HUES6 (cell line): ENCODE results near the gene RNASEH2A.
A peak's percentile ranks its signal among the peaks of the same experiment; 100 is the strongest.

Source experiments
- H3K27ac ChIP-seq: 2 replicates; pipeline ENCODE4 v1.7.0; 2013; ENCODE audit warnings: low read depth, mild to moderate bottlenecking, low read length, inconsistent platforms
- H3K27me3 ChIP-seq: 2 replicates; pipeline ENCODE4 v1.6.1; 2013; ENCODE audit warnings: low read length; ENCODE audit not compliant: control insufficient read depth, insufficient read depth
- H3K36me3 ChIP-seq: 2 replicates; pipeline ENCODE4 v1.6.1; 2013; ENCODE audit warnings: low read length; ENCODE audit not compliant: control insufficient read depth, insufficient read depth
- H3K4me1 ChIP-seq: 2 replicates; pipeline ENCODE4 v1.6.1; 2013; ENCODE audit warnings: low read length; ENCODE audit not compliant: control insufficient read depth, insufficient read depth
- H3K4me3 ChIP-seq: 2 replicates; pipeline ENCODE4 v1.5.1; 2013; ENCODE audit warnings: low read depth, low read length
- H3K9ac ChIP-seq: one replicate; pipeline ENCODE4 v1.6.1; 2013; ENCODE audit warnings: mild to moderate bottlenecking, low read length
- H3K9me3 ChIP-seq: 2 replicates; pipeline ENCODE4 v1.6.1; 2013; ENCODE audit warnings: low read depth, low read length; ENCODE audit not compliant: control insufficient read depth, insufficient read depth

Gene RNASEH2A

DNA sequence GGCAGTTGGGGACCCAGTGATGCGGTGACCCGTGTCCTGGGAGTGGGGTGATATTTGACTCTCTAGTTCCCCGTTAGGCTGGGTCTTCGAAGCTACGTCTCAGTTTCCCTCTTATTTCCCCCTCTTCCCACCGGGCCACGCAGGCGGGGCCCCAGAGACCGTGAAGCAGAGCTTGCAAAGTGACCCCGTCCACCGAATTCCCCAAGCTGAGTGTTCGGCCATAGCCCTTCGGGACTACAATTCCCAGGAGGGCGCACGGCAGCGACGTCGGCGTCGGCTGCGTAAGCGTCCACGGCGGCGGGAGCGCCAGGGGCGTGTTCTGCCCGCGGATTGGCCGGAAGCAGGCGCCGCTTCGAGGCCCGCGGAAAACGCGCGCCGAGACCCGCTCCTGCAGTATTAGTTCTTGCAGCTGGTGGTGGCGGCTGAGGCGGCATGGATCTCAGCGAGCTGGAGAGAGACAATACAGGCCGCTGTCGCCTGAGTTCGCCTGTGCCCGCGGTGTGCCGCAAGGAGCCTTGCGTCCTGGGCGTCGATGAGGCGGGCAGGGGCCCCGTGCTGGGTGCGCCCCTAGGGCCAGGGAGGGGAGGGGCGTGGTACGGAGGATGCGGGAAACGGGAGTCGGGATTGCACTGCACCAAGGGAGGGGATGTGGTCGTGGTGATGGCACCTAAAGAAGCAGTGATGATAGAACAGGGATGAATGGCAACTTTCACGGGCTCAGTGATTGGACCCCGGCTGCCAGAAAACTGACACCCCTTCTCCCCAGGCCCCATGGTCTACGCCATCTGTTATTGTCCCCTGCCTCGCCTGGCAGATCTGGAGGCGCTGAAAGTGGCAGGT is at the start of gene RNASEH2A:
Gene RNASEH2A (plus strand): TSS at position 343 of the 840 bp plus-strand sequence. CDS start 90 bp downstream, at position 433.
- no peaks in the 10 kb centered on the region for H3K9me3 ChIP-seq
- H3K36me3 ChIP-seq, result peaks cover 32% of the 10 kb centered on the region
- peak within 1 kb of the TSS; percentile 85 for H3K4me3 ChIP-seq
- H3K9ac ChIP-seq, result peak within 1 kb of the TSS; percentile 86
- H3K27me3 ChIP-seq, result peaks cover 6% of the 10 kb centered on the region
- H3K27ac ChIP-seq, result peak within 1 kb of the TSS; percentile 44; the same call in 1 of the 2 replicates
- peaks cover 10% of the 10 kb centered on the region for H3K4me1 ChIP-seq

DNA sequence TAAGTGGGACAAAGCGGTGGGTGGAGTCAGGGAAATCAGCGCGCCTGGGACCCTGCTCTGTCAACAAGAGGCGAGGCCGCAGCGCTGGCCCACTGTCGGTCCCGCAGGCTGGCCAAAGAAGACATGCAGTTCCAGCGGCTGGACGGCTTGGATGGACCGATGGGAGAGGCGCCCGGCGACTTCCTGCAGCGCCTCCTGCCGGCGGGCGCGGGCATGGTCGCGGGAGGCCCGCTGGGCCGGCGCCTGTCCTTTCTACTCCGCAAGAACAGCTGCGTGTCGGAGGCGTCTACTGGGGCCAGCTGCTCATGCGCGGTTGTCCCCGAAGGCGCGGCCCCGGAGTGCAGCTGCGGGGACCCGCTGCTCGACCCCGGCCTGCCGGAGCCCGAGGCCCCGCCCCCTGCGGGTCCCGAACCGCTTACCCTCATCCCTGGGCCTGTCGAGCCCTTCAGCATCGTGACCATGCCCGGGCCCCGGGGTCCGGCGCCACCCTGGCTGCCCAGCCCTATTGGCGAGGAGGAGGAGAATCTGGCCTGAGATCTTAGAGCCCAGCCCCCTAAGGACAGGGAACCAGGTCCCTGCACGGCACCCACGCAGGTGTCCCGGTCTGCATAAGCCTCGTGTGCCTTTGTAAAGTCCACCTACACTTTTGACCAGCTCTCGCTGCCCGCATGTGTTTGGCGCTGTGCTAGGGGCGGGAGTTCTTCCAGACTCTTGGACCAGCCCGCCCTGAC is 48.7 kb upstream of the RNASEH2A start:
- Histone ChIP-seq H3K27ac (no peak overlapping the region), H3K9me3 (no peaks in the 10 kb centered on the region), H3K4me1 (0 out of 2 replicates have a peak, but pooled peaks cover 5% of the 10 kb centered on the region), H3K9ac (peak overlapping the region; percentile 15), H3K36me3 (peaks cover 6% of the 10 kb centered on the region; the same call in 1 of the 2 replicates), H3K27me3 (peaks cover 30% of the 10 kb centered on the region), H3K4me3 (peak overlapping the region; percentile 64)

DNA sequence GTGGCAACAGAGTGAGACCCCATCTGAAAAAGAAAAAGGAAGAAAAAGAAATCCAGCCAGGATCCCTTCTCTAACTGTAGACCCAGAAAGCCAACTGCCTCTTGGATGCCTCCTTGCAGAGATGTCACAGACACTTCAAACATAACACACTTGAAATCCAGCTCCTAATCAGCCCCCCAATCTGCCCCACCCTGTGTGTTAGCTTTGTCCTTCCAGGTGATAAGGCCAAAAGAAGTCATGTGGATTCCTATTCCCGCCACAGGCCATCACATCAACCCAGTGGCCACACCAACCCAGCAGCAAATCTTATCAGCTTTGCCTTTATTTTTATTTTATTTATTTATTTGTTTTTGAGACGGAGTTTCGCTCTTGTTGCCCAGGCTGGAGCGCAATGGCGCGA is 46.7 kb upstream of the RNASEH2A start:
- Histone ChIP-seq H3K4me1 (0 out of 2 replicates have a peak, but pooled peaks cover 5% of the 10 kb centered on the region), H3K27ac (no peak overlapping the region), H3K27me3 (peaks cover 14% of the 10 kb centered on the region), H3K9me3 (no peaks in the 10 kb centered on the region), H3K9ac (no peak overlapping the region), H3K4me3 (no peak overlapping the region), H3K36me3 (peaks cover 20% of the 10 kb centered on the region)

DNA sequence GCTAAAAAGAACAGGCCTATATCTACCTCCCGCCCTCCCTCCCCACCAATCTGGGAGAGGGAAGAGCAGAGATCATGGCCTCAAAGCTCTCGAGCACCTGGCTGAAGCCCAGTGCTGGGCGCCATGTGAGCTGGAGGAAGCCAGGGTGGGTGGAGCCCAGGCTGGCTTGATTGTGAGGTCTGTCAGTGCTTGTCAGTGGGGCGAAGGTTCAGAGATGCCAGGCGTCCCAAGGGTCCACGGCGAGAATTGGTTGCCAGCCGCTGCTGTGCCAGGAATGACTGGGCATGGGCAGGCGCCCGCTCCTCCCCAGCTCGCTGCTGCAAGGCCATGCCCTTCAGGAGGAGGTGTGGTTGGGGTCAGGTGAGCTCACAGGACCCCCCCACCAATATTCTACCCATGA is 43.3 kb upstream of the RNASEH2A start:
- no peaks in the 10 kb centered on the region for H3K9me3 ChIP-seq
- H3K27me3 ChIP-seq, result no peaks in the 10 kb centered on the region
- no peak overlapping the region for H3K9ac ChIP-seq
- H3K36me3 ChIP-seq, result peaks cover 32% of the 10 kb centered on the region
- H3K4me1 ChIP-seq, result 0 out of 2 replicates have a peak, but pooled peaks cover 2% of the 10 kb centered on the region
- H3K27ac ChIP-seq, result no peak overlapping the region
- H3K4me3 ChIP-seq, result no peak overlapping the region

DNA sequence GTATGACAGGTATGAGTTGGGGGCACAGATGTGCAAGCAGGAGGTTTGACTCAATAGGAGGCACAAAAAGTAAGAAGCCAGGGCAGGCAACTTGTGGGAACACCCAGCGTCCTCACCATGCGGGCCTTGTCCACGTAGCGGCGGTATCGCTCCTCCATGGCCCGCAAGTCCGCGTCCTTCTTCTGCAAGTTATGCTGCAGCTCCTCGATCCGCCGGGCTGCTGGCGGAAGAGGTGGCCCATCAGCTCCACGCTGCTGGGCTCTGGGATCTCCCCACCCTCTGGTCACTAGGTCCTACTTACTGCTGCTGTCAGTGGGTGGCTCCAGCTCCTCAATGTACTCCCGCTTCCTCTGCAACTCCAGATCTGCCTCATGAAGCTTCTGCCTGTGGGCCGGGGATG is 41.7 kb upstream of the RNASEH2A start:
- 0 out of 2 replicates have a peak, but pooled peaks cover 4% of the 10 kb centered on the region for H3K4me1 ChIP-seq
- H3K27me3 ChIP-seq, result no peaks in the 10 kb centered on the region
- no peak overlapping the region for H3K27ac ChIP-seq
- peaks cover 32% of the 10 kb centered on the region for H3K36me3 ChIP-seq
- H3K9ac ChIP-seq, result no peak overlapping the region
- no peak overlapping the region for H3K4me3 ChIP-seq
- no peaks in the 10 kb centered on the region for H3K9me3 ChIP-seq

- Histone ChIP-seq H3K27ac (no peak overlapping the region), H3K4me3 (peak overlapping the region; percentile 70), H3K9me3 (no peaks in the 10 kb centered on the region), H3K27me3 (no peaks in the 10 kb centered on the region; the same call in 1 of the 2 replicates), H3K4me1 (0 out of 2 replicates have a peak, but pooled peaks cover 9% of the 10 kb centered on the region), H3K9ac (no peak overlapping the region), H3K36me3 (peaks cover 38% of the 10 kb centered on the region)
These were observed 40.3 kb upstream of the RNASEH2A start for GRCh38 chr19:12766051-12766521.

DNA sequence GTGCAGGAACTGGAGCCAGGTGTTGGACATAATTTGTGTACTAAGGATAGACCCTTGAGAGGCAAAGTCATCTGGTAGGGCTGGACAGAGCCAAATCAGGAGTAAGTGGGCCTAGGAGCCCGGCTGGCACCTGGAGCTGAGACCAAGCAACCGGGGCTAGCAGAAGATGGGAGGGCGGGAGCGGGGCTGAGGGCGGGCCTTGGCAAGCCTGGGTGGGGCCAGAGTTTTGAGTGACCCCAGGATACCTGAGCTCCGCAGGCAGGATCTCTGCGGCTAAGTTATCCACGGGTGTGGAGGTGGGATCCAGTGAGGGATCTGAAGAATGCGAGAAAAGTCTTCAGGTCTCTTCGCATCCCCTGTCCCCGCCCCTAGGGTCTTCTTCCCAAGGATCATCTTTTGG is 39.2 kb upstream of the RNASEH2A start:
- 0 out of 2 replicates have a peak, but pooled peaks cover 9% of the 10 kb centered on the region for H3K4me1 ChIP-seq

GRCh38 chr19:12767666-12768065 is 38.7 kb upstream of the RNASEH2A start:
- H3K4me1 ChIP-seq, result 0 out of 2 replicates have a peak, but pooled peaks cover 9% of the 10 kb centered on the region
- no peaks in the 10 kb centered on the region for H3K9me3 ChIP-seq
- H3K4me3 ChIP-seq, result no peak overlapping the region
- H3K9ac ChIP-seq, result no peak overlapping the region
- H3K36me3 ChIP-seq, result peaks cover 35% of the 10 kb centered on the region
- no peaks in the 10 kb centered on the region; the same call in 1 of the 2 replicates for H3K27me3 ChIP-seq
- H3K27ac ChIP-seq, result no peak overlapping the region

More for the DNA sequence above, 39.2 kb upstream of the RNASEH2A start:
- Histone ChIP-seq H3K27ac (no peak overlapping the region), H3K9ac (no peak overlapping the region), H3K36me3 (peaks cover 35% of the 10 kb centered on the region), H3K27me3 (no peaks in the 10 kb centered on the region; the same call in 1 of the 2 replicates), H3K4me3 (no peak overlapping the region), H3K9me3 (no peaks in the 10 kb centered on the region)

GRCh38 chr19:12769689-12770088 is 36.7 kb upstream of the RNASEH2A start:
- Histone ChIP-seq H3K9me3 (no peaks in the 10 kb centered on the region), H3K4me1 (peaks cover 13% of the 10 kb centered on the region), H3K36me3 (peaks cover 20% of the 10 kb centered on the region), H3K27ac (no peak overlapping the region), H3K27me3 (no peaks in the 10 kb centered on the region; the same call in 1 of the 2 replicates), H3K9ac (no peak overlapping the region), H3K4me3 (peak overlapping the region; percentile 32; the same call in 1 of the 2 replicates)

DNA sequence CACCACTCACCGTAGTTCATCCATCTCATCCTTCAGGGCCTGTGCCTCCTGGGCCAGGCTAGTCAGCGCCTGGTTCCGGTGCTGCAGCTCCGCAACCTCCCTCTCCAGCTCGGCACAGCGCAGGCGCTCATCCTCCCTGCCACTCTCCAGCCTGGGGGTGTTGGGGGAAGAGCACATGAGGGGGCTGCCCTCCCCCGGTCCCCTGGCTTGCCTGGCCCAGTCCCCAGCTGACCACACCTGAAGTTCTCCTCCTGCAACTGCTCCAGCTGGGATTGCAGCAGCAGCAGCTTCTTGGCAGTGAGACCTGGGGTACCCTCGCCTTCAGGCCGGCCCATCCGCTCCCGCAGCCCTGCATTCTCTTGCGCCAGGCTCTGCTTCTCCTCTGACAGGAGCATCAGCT is 35.5 kb upstream of the RNASEH2A start:
- peaks cover 13% of the 10 kb centered on the region; the same call in 1 of the 2 replicates for H3K36me3 ChIP-seq

More for the DNA sequence above, 35.5 kb upstream of the RNASEH2A start:
- Histone ChIP-seq H3K9me3 (no peaks in the 10 kb centered on the region), H3K27me3 (no peaks in the 10 kb centered on the region; the same call in 1 of the 2 replicates), H3K4me1 (peaks cover 14% of the 10 kb centered on the region), H3K4me3 (no peak overlapping the region), H3K27ac (no peak overlapping the region), H3K9ac (no peak overlapping the region)
